Transverse colon (tissue), 3 donors: ENCODE measurements around the gene TPD52L2.

Experiments
- POLR2A ChIP-seq: fragments of 450-650 bp; IDR thresholded peaks from one replicate; pipeline ENCODE4 v1.6.1; 2016; ENCODE audit warnings: antibody characterized with exemption, mild to moderate bottlenecking, moderate library complexity
- TF ChIP-seq, protein P1 (sequence below), 5 experiments: fragments of 200-600 bp in 3 of 5; fragments of 450-650 bp in 2 of 5; sonication (generic) in 3 of 5; IDR thresholded peaks; 1 replicate in 2 of 5; 2 replicates in 3 of 5; pipeline ENCODE4 v1.5.1; 2016 to 2017; ENCODE audit warnings: antibody characterized with exemption in 5 of 5, inconsistent platforms in 3 of 5, mild to moderate bottlenecking in 2 of 5, moderate library complexity in 1 of 5

DNA sequence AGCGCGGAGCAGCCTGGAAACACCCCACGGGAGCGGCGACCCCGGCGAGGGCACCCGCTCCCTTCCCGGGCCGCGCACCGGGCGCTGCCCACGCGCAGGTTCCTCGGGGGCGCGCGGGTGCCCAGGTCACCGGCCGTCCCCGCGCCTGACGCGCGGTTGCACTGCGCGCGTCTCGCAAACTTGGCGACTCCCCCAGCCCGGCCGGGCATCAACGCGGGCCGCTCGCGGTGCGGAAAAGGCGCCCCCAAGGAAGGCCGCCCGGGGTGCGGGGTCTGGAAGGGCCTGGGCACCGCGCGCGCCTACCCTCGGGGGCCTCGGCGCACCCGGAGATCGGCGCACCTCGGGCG is 33.5 kb upstream of the TPD52L2 start:
- TF ChIP-seq POLR2A: no peak
- TF ChIP-seq, protein P1, sequence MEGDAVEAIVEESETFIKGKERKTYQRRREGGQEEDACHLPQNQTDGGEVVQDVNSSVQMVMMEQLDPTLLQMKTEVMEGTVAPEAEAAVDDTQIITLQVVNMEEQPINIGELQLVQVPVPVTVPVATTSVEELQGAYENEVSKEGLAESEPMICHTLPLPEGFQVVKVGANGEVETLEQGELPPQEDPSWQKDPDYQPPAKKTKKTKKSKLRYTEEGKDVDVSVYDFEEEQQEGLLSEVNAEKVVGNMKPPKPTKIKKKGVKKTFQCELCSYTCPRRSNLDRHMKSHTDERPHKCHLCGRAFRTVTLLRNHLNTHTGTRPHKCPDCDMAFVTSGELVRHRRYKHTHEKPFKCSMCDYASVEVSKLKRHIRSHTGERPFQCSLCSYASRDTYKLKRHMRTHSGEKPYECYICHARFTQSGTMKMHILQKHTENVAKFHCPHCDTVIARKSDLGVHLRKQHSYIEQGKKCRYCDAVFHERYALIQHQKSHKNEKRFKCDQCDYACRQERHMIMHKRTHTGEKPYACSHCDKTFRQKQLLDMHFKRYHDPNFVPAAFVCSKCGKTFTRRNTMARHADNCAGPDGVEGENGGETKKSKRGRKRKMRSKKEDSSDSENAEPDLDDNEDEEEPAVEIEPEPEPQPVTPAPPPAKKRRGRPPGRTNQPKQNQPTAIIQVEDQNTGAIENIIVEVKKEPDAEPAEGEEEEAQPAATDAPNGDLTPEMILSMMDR (IDR thresholded peaks at IDR 0.05): no peak
